ENCODE data around the gene SPOP. TPM values are rescaled to one million over a fixed set of nuclear protein-coding genes. Genes with fewer than 3 reads are reported as not detected.

Gene SPOP
- total RNA-seq, 1 donor from 2014 or later: 189 TPM

DNA sequence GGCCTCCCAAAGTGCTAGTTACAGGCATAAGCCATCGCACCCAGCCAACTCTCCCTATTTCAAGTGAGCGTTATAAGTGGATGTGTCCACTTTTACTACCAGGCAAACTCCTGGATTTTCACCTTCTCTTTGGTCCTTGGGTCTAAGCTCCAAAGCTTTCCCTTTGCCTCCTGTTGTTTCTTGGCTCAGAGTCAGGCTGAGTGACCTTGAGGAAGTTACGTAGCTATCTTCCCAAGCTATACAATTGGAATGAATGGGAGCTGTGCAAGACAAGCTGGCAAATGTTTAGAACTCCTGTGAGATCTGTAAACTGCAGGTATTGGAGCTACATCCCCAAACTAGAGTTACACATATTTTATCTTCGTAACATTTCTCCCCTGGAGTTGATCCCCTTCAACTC lies 81.9 kb downstream of the SPOP start:
- H3K27ac ChIP-seq: no peak overlapping the region
- TF ChIP-seq, protein P1, sequence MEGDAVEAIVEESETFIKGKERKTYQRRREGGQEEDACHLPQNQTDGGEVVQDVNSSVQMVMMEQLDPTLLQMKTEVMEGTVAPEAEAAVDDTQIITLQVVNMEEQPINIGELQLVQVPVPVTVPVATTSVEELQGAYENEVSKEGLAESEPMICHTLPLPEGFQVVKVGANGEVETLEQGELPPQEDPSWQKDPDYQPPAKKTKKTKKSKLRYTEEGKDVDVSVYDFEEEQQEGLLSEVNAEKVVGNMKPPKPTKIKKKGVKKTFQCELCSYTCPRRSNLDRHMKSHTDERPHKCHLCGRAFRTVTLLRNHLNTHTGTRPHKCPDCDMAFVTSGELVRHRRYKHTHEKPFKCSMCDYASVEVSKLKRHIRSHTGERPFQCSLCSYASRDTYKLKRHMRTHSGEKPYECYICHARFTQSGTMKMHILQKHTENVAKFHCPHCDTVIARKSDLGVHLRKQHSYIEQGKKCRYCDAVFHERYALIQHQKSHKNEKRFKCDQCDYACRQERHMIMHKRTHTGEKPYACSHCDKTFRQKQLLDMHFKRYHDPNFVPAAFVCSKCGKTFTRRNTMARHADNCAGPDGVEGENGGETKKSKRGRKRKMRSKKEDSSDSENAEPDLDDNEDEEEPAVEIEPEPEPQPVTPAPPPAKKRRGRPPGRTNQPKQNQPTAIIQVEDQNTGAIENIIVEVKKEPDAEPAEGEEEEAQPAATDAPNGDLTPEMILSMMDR (IDR thresholded peaks at IDR 0.05): no peak
- H3K27me3 ChIP-seq: no peaks in the 10 kb centered on the region
- H3K4me1 ChIP-seq: no peaks in the 10 kb centered on the region
- no peak overlapping the region for H3K4me3 ChIP-seq
- no peak for DNase-seq (ENCODE audit: low spot score in 2 of 2)
- no peaks in the 10 kb centered on the region for H3K9me3 ChIP-seq
- H3K36me3 ChIP-seq: peaks cover 44 to 73% of the 10 kb centered on the region in 2 donors
- intact Hi-C loops (cut with DNase I): no loop called here

DNA sequence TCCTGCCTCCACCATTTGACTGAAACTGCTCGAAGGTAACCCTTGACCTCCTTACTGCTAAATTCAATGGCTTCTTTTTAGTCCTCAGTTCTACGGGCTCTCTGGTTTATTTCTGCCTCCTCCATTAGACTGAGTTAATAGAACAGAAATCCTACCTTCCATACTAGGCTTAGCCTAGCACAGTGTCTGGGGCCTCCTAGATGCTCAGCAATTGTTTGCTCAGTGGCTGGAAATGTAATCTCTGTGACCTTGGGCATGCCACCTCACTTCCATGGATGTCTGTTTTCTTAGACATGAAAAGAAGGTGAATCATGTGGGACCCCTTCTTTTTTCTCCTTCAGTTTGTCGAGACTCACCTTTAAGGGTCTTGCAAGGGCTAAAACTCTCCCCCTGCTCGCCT lies 82.6 kb downstream of the SPOP start:
- Histone ChIP-seq H3K27me3 (no peaks in the 10 kb centered on the region), H3K9me3 (no peaks in the 10 kb centered on the region), H3K4me1 (no peaks in the 10 kb centered on the region), H3K36me3 (peaks cover 37 to 73% of the 10 kb centered on the region in 2 donors), H3K27ac (no peak overlapping the region), H3K4me3 (no peak overlapping the region)
- intact Hi-C loops (cut with DNase I): no loop called here
- TF ChIP-seq, protein P1 (IDR thresholded peaks at IDR 0.05): no peak
- DNase-seq (ENCODE audit: low spot score in 2 of 2): no peak

DNA sequence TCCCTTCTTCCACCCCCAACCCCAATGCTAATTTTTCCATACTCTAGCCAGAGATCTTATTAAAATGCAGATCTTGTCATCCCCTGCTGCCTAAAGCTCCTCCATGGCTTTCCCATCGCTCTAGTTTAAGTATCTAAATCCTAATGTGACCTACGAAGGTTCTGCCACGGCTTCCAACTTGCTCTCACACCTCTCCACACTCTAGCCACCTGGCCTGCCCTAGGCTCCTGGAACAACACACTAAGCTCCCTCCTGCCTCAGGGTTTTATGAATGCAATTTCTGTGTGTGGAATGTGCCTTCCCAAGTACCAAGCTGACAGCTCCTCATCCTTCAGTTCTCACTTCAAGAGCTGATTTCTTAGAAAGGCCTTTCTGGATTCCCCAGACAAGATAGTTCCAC lies 85.6 kb downstream of the SPOP start:
- H3K36me3 ChIP-seq: peaks cover 29 to 48% of the 10 kb centered on the region in 2 donors
- H3K4me1 ChIP-seq: peaks cover 0 to 13% of the 10 kb centered on the region in 2 donors
- intact Hi-C loops (cut with DNase I): no loop called here
- TF ChIP-seq, protein P1 (IDR thresholded peaks at IDR 0.05): no peak
- no peak overlapping the region for H3K4me3 ChIP-seq
- DNase-seq (ENCODE audit: low spot score in 2 of 2): no peak
- no peaks in the 10 kb centered on the region for H3K9me3 ChIP-seq
- H3K27ac ChIP-seq: peak overlapping the region; percentile 6 to 23
- no peaks in the 10 kb centered on the region for H3K27me3 ChIP-seq

DNA sequence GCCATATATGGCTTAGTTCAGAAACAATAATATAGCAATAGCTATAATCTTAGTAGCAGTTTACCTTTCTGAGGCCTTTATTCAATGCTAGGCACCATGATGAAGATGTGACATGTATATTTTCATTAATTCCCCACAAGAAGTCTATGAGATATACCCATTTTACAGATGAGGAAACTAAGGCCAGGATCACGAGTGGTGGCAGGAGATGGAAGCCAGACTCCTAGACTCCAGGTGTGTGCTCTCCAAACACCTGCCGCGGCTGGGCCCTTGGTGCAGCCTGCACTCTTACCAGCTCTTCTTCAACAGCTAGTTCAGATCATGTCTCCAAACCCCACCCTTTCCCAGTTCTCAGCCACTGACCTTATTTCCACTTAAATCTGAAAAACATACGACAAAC lies 87.0 kb downstream of the SPOP start:
- Histone ChIP-seq H3K27ac (peak overlapping the region in 1 of 2 donors; percentile 85), H3K36me3 (peaks cover 20 to 34% of the 10 kb centered on the region in 2 donors), H3K4me1 (peaks cover 0 to 13% of the 10 kb centered on the region in 2 donors), H3K27me3 (no peaks in the 10 kb centered on the region), H3K4me3 (no peak overlapping the region), H3K9me3 (no peaks in the 10 kb centered on the region)
- TF ChIP-seq, protein P1 (IDR thresholded peaks at IDR 0.05): no peak
- intact Hi-C loops (cut with DNase I): no loop called here
- no peak for DNase-seq (ENCODE audit: low spot score in 2 of 2)

DNA sequence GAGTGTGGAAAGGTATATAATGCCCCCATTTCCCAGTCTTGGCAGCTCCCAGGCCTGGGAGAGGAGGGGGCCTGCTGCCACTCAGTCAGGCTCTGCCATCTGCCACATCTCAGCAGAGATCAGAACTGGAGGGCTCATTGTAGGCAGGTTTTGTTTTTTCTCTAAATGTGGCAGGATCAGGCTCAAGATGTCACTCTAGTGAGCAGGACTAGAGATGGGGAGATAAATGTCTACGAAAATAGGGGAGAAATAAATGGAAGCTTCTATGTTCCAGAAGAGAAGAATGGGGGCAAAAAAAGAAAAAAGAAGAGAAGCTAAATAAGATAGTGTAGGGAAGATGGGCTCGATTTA lies 88.3 kb downstream of the SPOP start:
- Histone ChIP-seq H3K27ac (peak overlapping the region; percentile 64 to 85), H3K4me1 (peaks cover 0 to 13% of the 10 kb centered on the region in 2 donors), H3K27me3 (no peaks in the 10 kb centered on the region), H3K36me3 (peaks cover 10 to 31% of the 10 kb centered on the region in 2 donors), H3K4me3 (no peak overlapping the region), H3K9me3 (no peaks in the 10 kb centered on the region)
- intact Hi-C loops (cut with DNase I): no loop called here
- no peak for DNase-seq (ENCODE audit: low spot score in 2 of 2)
- TF ChIP-seq, protein P1 (IDR thresholded peaks at IDR 0.05): no peak
